ENCODE measurements around the gene ZNF148. TPM values are rescaled to one million over a fixed set of nuclear protein-coding genes. Genes with fewer than 3 reads are reported as not detected.

Gene ZNF148
- total RNA-seq, 1 experiment from 2014 or later: 19.7 TPM

DNA sequence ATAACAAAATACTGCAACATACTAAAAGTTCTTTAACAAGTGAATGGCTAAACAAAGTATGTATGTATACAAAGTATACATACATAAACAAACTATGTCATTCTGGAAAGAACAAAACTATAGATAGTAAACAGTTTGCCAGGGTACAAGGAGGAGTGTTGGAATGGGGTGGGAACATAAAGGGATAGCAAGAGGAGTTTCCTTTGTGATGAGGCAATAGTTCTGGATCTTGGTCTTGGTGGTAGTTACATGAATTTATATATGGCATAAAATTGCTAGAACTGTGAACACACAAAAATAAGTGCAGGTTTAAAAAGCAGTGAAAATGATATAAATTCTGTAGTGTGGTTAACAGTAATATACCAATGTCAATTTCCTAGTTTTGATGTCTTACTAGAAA lies 22.0 kb downstream of the ZNF148 start (continued):
- TF ChIP-seq, protein P1, sequence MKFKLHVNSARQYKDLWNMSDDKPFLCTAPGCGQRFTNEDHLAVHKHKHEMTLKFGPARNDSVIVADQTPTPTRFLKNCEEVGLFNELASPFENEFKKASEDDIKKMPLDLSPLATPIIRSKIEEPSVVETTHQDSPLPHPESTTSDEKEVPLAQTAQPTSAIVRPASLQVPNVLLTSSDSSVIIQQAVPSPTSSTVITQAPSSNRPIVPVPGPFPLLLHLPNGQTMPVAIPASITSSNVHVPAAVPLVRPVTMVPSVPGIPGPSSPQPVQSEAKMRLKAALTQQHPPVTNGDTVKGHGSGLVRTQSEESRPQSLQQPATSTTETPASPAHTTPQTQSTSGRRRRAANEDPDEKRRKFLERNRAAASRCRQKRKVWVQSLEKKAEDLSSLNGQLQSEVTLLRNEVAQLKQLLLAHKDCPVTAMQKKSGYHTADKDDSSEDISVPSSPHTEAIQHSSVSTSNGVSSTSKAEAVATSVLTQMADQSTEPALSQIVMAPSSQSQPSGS (CRISPR knock-in tag; IDR thresholded peaks at IDR 0.05; ENCODE audit: borderline replicate concordance, low read depth): no peak
- TF ChIP-seq, protein P2, sequence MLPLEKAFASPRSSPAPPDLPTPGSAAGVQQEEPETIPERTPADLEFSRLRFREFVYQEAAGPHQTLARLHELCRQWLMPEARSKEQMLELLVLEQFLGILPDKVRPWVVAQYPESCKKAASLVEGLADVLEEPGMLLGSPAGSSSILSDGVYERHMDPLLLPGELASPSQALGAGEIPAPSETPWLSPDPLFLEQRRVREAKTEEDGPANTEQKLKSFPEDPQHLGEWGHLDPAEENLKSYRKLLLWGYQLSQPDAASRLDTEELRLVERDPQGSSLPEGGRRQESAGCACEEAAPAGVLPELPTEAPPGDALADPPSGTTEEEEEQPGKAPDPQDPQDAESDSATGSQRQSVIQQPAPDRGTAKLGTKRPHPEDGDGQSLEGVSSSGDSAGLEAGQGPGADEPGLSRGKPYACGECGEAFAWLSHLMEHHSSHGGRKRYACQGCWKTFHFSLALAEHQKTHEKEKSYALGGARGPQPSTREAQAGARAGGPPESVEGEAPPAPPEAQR (CRISPR knock-in tag; IDR thresholded peaks at IDR 0.05): no peak
- TF ChIP-seq ZNF219 (CRISPR knock-in tag; IDR thresholded peaks at IDR 0.05; ENCODE audit: borderline replicate concordance) (no peak), OVOL2 (CRISPR knock-in tag; IDR thresholded peaks at IDR 0.05; ENCODE audit: borderline replicate concordance) (no peak), TP53 (CRISPR knock-in tag; IDR thresholded peaks at IDR 0.05) (no peak), GTF2I (CRISPR knock-in tag; conservative IDR thresholded peaks at IDR 0.05) (no peak), NFYB (CRISPR knock-in tag; conservative IDR thresholded peaks at IDR 0.05; ENCODE audit: low read depth) (no peak), ZBTB21 (CRISPR knock-in tag; IDR thresholded peaks at IDR 0.05; ENCODE audit: borderline replicate concordance) (no peak), TEAD1 (CRISPR knock-in tag; IDR thresholded peaks at IDR 0.05) (no peak), GABPB1 (CRISPR knock-in tag; IDR thresholded peaks at IDR 0.05) (no peak), CBFB (CRISPR knock-in tag; IDR thresholded peaks at IDR 0.05; ENCODE audit: low read depth) (no peak), ZNF317 (CRISPR knock-in tag; IDR thresholded peaks at IDR 0.05; ENCODE audit: borderline replicate concordance, low read depth) (no peak)
- TF ChIP-seq, protein P3, sequence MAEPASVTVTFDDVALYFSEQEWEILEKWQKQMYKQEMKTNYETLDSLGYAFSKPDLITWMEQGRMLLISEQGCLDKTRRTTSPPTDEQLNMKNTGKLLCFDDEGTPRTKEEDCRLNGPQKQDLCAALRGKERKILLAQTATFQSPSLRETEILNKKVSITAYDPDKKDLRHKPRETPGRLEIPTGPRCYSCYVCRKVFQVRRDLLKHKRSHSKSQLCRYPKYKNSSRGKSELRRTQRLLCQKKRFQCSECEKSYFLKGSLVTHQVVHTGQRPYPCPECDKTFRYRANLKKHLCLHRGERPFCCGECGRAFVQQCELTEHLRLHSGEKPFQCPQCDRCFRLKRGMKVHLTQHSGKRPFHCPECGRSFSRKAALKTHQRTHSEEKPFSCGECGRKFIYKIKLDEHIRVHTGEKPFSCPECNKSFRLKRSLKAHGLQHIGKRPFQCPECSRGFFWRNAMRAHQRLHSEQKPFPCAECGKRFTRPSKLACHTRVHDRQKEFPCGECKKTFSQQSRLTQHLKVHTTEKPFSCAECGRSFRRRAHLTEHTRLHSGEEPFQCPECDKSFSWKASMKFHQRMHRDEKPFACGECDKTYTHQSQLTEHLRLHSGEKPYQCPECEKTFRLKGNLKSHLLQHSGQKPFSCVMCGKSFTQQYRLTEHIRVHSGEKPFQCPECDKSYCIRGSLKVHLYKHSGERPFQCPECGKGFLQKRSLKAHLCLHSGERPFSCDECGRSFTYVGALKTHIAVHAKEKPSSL (CRISPR knock-in tag; conservative IDR thresholded peaks at IDR 0.05): no peak

DNA sequence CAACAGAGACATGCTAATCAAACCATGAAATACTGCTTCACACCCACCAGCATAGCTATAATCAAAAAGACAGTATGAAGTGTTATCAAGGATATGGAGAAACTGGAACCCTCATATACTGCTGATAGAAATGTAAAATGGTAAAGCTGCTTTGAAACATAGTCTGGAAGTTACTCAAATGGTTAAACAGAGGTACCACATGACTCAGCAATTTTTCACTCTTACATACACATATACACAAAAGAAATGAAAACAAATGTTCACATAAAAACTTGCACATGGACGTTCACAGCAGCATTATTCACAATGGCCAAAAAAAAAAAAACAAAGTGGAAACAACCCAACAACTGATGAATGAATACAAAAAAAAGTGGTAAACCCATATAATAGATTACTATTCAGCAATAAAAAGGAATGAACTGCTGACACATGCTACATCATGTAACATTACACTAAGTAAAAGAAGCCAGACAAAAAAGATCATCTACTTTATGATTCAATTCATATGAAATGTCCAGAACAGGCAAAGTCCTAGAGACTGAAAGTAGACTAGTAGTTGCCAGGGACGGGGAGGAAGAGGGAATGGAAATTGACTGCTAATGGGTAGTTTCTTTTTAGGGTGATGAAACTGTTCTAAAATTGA lies 23.2 kb downstream of the ZNF148 start:
- no peaks in the 10 kb centered on the region for H3K27me3 Mint-ChIP-seq (ENCODE audit: low read depth)
- TF ChIP-seq TEAD1 (CRISPR knock-in tag; IDR thresholded peaks at IDR 0.05): no peak
- TF ChIP-seq E2F4 (CRISPR knock-in tag; IDR thresholded peaks at IDR 0.05; ENCODE audit: borderline replicate concordance, low read depth): no peak
- no peak for TF ChIP-seq ZNF671 (CRISPR knock-in tag; IDR thresholded peaks at IDR 0.05)
- TF ChIP-seq MXD4 (CRISPR knock-in tag; IDR thresholded peaks at IDR 0.05; ENCODE audit: borderline replicate concordance): no peak
- ChIA-PET CTCF (interaction anchor here (0.9 kb wide), 1 partner anchor 17 kb away, joined by 4 read pairs; no protein-coding TSS in a partner anchor), POLR2A (interaction anchor here (0.6 to 0.7 kb wide), 3 partner anchors 10 to 40 kb away, joined by 3 to 8 read pairs (median 4); no protein-coding TSS in a partner anchor)
- peaks cover 18% of the 10 kb centered on the region for H3K4me1 Mint-ChIP-seq
- peaks cover 7% of the 10 kb centered on the region for H3K36me3 Mint-ChIP-seq
- H3K4me3 Mint-ChIP-seq: no peak overlapping the region
- H3K27ac Mint-ChIP-seq: no peak overlapping the region; the same call in 1 of the 2 replicates
- ATAC-seq: no peak
- peaks cover 7% of the 10 kb centered on the region for H3K9me3 Mint-ChIP-seq
- no peak for DNase-seq (ENCODE audit: low spot score)

DNA sequence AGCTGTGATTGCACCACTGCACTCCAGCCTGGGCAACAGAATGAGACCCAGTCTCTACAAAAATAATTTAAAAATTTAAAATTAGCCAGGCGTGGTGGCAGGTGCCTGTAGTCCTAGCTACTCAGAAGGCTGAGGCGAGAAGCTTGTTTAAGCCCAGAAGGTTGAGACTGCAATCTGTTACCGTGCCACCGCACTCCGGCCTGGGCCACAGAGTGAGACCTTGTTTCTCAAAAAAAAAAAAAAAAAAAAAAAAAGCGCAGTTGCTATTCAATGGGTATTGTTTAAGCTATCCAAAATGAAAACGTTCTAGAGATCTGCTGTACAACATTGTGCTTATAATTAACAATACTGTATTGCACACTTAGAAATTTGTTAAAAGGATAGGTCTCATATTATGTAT lies 24.0 kb downstream of the ZNF148 start:
- DNase-seq (ENCODE audit: low spot score) (no peak), ATAC-seq (no peak)
- Mint-ChIP-seq H3K27me3 (ENCODE audit: low read depth) (no peaks in the 10 kb centered on the region), H3K36me3 (peaks cover 12% of the 10 kb centered on the region), H3K27ac (no peak overlapping the region), H3K4me1 (peaks cover 13% of the 10 kb centered on the region), H3K4me3 (no peak overlapping the region), H3K9me3 (peaks cover 13% of the 10 kb centered on the region)
- ChIA-PET POLR2A (interaction anchor here (0.6 to 0.7 kb wide), 3 partner anchors 11 to 41 kb away, joined by 3 to 8 read pairs (median 4); no protein-coding TSS in a partner anchor), CTCF (interaction anchor here (0.7 kb wide), 1 partner anchor 52 kb away, joined by 4 read pairs; no protein-coding TSS in a partner anchor)
- TF ChIP-seq ESRRA (CRISPR knock-in tag; IDR thresholded peaks at IDR 0.05; ENCODE audit: borderline replicate concordance) (no peak), SOX15 (CRISPR knock-in tag; IDR thresholded peaks at IDR 0.05) (no peak)
